Right hindlimb (tissue), 1 donor: ENCODE data around the gene KRT84.
"Not testable (repeated sequence)": the region's sequence is repeated elsewhere in the genome, so short reads cannot be mapped to it uniquely, and the experiment has no call there.

Experiments
- DNase-seq: peaks from one replicate; pipeline ENCODE4 v3.0.0-alpha.2; 2018

KRT84 gene

GRCh38 chr12:52358575-52359350 lies 26.7 kb downstream of the KRT84 start:
- DNase-seq, result peak; percentile 11

- DNase-seq, result no peak
Measured at GRCh38 chr12:52356762-52357580, 28.5 kb downstream of the KRT84 start.

GRCh38 chr12:52356031-52356761 lies 29.3 kb downstream of the KRT84 start:
- no peak for DNase-seq

GRCh38 chr12:52355176-52355575 lies 30.3 kb downstream of the KRT84 start:
- DNase-seq, result no peak

- DNase-seq, result no peak
Measured at GRCh38 chr12:52354200-52354599, 31.3 kb downstream of the KRT84 start.

- DNase-seq, result no peak
Measured at GRCh38 chr12:52353766-52354165, 31.7 kb downstream of the KRT84 start.

- DNase-seq, result no peak
Measured at GRCh38 chr12:52352951-52353350, 32.5 kb downstream of the KRT84 start.

GRCh38 chr12:52351196-52352059 lies 34.0 kb downstream of the KRT84 start:
- DNase-seq, result peak; percentile 43

- DNase-seq, result no peak
Measured at GRCh38 chr12:52350786-52351185, 34.7 kb downstream of the KRT84 start.

- no peak for DNase-seq
Measured at GRCh38 chr12:52350021-52350620, 35.3 kb downstream of the KRT84 start.

- DNase-seq, result no peak
Measured at GRCh38 chr12:52349196-52349595, 36.3 kb downstream of the KRT84 start.

GRCh38 chr12:52347551-52348510 lies 37.6 kb downstream of the KRT84 start:
- DNase-seq, result peak; percentile 57

- no peak for DNase-seq
Measured at GRCh38 chr12:52347016-52347415, 38.4 kb downstream of the KRT84 start.

- no peak for DNase-seq
Measured at GRCh38 chr12:52346593-52346992, 38.9 kb downstream of the KRT84 start.

GRCh38 chr12:52345041-52345440 lies 40.4 kb downstream of the KRT84 start:
- not testable (repeated sequence) for DNase-seq

- DNase-seq, result no peak
Measured at GRCh38 chr12:52344111-52344510, 41.3 kb downstream of the KRT84 start.

GRCh38 chr12:52343550-52343949 lies 41.9 kb downstream of the KRT84 start:
- no peak for DNase-seq

- no peak for DNase-seq
Measured at GRCh38 chr12:52342781-52343490, 42.5 kb downstream of the KRT84 start.

GRCh38 chr12:52341066-52341580 lies 44.3 kb downstream of the KRT84 start:
- no peak for DNase-seq
